Measurements from ENCODE around the gene OXER1. TPM values are rescaled to one million over a fixed set of nuclear protein-coding genes. Genes with fewer than 3 reads are reported as not detected.

Gene OXER1
- total and polyA plus RNA-seq, 12 donors = 0.20 to 1.2 (median 0.49) TPM

- Histone ChIP-seq H3K4me3 (no peak overlapping the region), H3K9me3 (no peaks in the 10 kb centered on the region), H3K4me1 (peaks cover 0 to 18% (median 0%) of the 10 kb centered on the region in 9 donors), H3K27me3 (no peaks in the 10 kb centered on the region), H3K36me3 (no peaks in the 10 kb centered on the region), H3K27ac (no peak overlapping the region)
- no peak for DNase-seq
- no peak for ATAC-seq
- intact Hi-C loops (cut with DNase I) = no loop called here
- WGBS, 2 donors = 53% methylated on average over 4 of the region's 4 CpGs
- no peak for TF ChIP-seq CTCF (IDR thresholded peaks at IDR 0.05)
Observed at GRCh38 chr2:42801381-42801780, 37.4 kb upstream of the OXER1 start.

GRCh38 chr2:42800981-42801380 lies 37.0 kb upstream of the OXER1 start:
- ATAC-seq (peak in 1 of 8 donors; percentile 10), DNase-seq (no peak)
- H3K4me3 ChIP-seq = no peak overlapping the region
- WGBS, 2 donors = 73 to 76% methylated on average over 2 of the region's 2 CpGs
- H3K27ac ChIP-seq = no peak overlapping the region
- intact Hi-C loops (cut with DNase I) = no loop called here
- H3K9me3 ChIP-seq = no peaks in the 10 kb centered on the region
- H3K27me3 ChIP-seq = no peaks in the 10 kb centered on the region
- H3K4me1 ChIP-seq = peaks cover 0 to 22% (median 0%) of the 10 kb centered on the region in 9 donors
- H3K36me3 ChIP-seq = no peaks in the 10 kb centered on the region
- no peak for TF ChIP-seq CTCF (IDR thresholded peaks at IDR 0.05)

GRCh38 chr2:42800461-42800962 lies 36.6 kb upstream of the OXER1 start:
- no peak for TF ChIP-seq CTCF (IDR thresholded peaks at IDR 0.05)
- Histone ChIP-seq H3K36me3 (no peaks in the 10 kb centered on the region), H3K27ac (no peak overlapping the region), H3K4me1 (peaks cover 0 to 26% (median 0%) of the 10 kb centered on the region in 9 donors), H3K9me3 (no peaks in the 10 kb centered on the region), H3K27me3 (no peaks in the 10 kb centered on the region), H3K4me3 (no peak overlapping the region)
- ATAC-seq = no peak
- intact Hi-C loops (cut with DNase I) = no loop called here
- 93 to 95% methylated on average over 4 of the region's 4 CpGs for WGBS, 2 donors
- DNase-seq = no peak

- Histone ChIP-seq H3K4me1 (peaks cover 0 to 25% (median 0%) of the 10 kb centered on the region in 9 donors), H3K27me3 (no peaks in the 10 kb centered on the region), H3K9me3 (no peaks in the 10 kb centered on the region), H3K4me3 (no peak overlapping the region), H3K27ac (no peak overlapping the region), H3K36me3 (no peaks in the 10 kb centered on the region)
- no peak for ATAC-seq
- intact Hi-C loops (cut with DNase I) = no loop called here
- no peak for TF ChIP-seq CTCF (IDR thresholded peaks at IDR 0.05)
- 67 to 93% methylated on average over 4 of the region's 4 CpGs for WGBS, 2 donors
- no peak for DNase-seq
Observed at GRCh38 chr2:42799881-42800280, 35.9 kb upstream of the OXER1 start.

Measured in heart right ventricle (tissue), 16 donors.